Prostate gland (tissue), 2 donors: ENCODE measurements around the gene C4orf50.

ENCODE experiments used
- CTCF ChIP-seq, 4 experiments: fragments of 200-600 bp in 2 of 4; fragments of 450-650 bp in 2 of 4; sonication (generic) in 2 of 4; IDR thresholded peaks; 1 replicate in 3 of 4; 2 replicates in 1 of 4; pipeline ENCODE4 v1.5.1; 2016 to 2019; ENCODE audit warnings: antibody characterized with exemption in 4 of 4, mild to moderate bottlenecking in 2 of 4, moderate library complexity in 2 of 4
- POLR2A ChIP-seq: fragments of 450-650 bp; IDR thresholded peaks from one replicate; pipeline ENCODE4 v1.6.1; 2016; ENCODE audit warnings: antibody characterized with exemption, mild to moderate bottlenecking
- POLR2AphosphoS5 ChIP-seq: sonication (generic); formaldehyde crosslinking; IDR thresholded peaks from one replicate; pipeline ENCODE4 v1.6.1; 2017; ENCODE audit warnings: antibody characterized with exemption

DNA sequence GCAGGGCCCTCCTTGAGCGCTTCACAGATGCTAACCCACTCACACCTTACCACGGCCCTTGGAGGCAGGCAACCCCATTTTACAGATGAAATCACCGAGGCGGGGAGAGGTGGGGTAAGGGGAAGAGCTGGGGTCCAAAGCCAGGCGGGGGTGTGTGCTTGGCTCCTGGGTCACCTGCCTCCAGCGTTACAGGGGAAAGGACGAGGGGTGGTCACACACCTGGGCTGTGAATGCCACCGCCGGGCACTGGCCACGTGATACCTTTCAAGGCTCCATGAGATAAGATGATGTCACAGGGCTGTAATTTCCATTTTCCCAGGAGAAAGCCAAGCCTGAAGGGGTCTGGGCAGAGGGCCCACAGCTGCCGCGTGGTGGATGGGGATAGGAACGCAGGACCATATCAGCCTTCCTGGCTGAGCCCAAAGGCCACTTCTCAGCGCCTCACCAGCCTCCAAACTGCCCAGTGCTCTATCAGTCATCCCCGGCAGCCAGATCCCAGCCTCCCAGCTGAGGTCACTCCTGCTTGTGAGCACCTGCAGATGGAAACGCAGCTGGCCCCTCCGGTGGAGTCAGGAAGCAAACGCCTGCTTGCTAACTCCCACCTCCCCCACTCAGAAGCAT lies 62.9 kb downstream of the C4orf50 start:
- TF ChIP-seq POLR2AphosphoS5, result no peak
- TF ChIP-seq POLR2A, result no peak
- no peak for TF ChIP-seq CTCF (IDR thresholded peaks at IDR 0.05)
